Brain microvascular endothelial cell (primary cell): ENCODE results near the gene AKR1C2.
"Not testable (repeated sequence)": the region's sequence is repeated elsewhere in the genome, so short reads cannot be mapped to it uniquely, and the experiment has no call there.

Experiments
- DNase-seq: peaks from one replicate; pipeline ENCODE4 v3.0.0-alpha.2; 2020
- H3K27ac ChIP-seq: fragments of 250-450 bp; sonication (Bioruptor Pico); 2 replicates; pipeline ENCODE4 v1.5.1; 2020; ENCODE audit warnings: mild to moderate bottlenecking, moderate library complexity
- H3K27me3 ChIP-seq: fragments of 250-450 bp; sonication (Bioruptor Pico); replicated peaks from 2 replicates; pipeline ENCODE4 v1.5.1; 2020; ENCODE audit warnings: mild to moderate bottlenecking
- H3K36me3 ChIP-seq: fragments of 250-450 bp; sonication (Bioruptor Pico); replicated peaks from 2 replicates; pipeline ENCODE4 v1.5.1; 2020; ENCODE audit warnings: mild to moderate bottlenecking
- H3K4me3 ChIP-seq: 2 replicates; pipeline ENCODE4 v1.5.1; 2011; ENCODE audit warnings: low read depth, mild to moderate bottlenecking, control low read depth, low read length, moderate library complexity
- in situ Hi-C: cut with HindIII; loops from 2 replicates; pipeline ENCODE4 v1.10.0; 2017; ENCODE audit warnings: low sequenced_read_pairs, low pct_ligation_motif_present
- TF ChIP-seq, protein P1 (sequence below): IDR thresholded peaks from 2 replicates; pipeline ENCODE4 v1.5.1; 2011; ENCODE audit warnings: low read depth, mild to moderate bottlenecking, moderate library complexity, low read length, control low read depth, inconsistent platforms; ENCODE audit errors: missing control alignments

Gene AKR1C2

DNA sequence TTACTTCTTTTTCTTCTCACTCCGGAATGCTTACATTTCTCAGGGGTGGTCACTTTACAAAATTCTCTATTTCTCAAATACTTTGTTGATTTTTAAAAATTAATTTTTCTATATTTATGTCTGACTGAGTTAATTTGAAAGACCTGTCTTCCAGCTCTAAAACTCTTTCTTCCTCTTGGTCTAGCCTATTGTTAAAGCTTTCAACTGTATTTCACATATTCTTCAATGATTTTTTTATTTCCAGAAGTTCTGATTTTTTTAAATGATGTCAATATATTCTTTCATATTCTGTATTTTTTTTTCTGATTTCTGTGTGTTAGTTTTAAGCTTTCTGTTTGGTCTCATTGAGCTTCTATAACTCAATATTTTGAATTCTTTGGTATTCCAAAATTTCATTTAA is 27.3 kb upstream of the AKR1C2 start:
- no peak overlapping the region for H3K27ac ChIP-seq
- no peaks in the 10 kb centered on the region for H3K36me3 ChIP-seq
- DNase-seq: no peak
- no peak overlapping the region for H3K4me3 ChIP-seq
- H3K27me3 ChIP-seq: no peaks in the 10 kb centered on the region
- in situ Hi-C loops: no loop called here
- TF ChIP-seq, protein P1, sequence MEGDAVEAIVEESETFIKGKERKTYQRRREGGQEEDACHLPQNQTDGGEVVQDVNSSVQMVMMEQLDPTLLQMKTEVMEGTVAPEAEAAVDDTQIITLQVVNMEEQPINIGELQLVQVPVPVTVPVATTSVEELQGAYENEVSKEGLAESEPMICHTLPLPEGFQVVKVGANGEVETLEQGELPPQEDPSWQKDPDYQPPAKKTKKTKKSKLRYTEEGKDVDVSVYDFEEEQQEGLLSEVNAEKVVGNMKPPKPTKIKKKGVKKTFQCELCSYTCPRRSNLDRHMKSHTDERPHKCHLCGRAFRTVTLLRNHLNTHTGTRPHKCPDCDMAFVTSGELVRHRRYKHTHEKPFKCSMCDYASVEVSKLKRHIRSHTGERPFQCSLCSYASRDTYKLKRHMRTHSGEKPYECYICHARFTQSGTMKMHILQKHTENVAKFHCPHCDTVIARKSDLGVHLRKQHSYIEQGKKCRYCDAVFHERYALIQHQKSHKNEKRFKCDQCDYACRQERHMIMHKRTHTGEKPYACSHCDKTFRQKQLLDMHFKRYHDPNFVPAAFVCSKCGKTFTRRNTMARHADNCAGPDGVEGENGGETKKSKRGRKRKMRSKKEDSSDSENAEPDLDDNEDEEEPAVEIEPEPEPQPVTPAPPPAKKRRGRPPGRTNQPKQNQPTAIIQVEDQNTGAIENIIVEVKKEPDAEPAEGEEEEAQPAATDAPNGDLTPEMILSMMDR: no peak

DNA sequence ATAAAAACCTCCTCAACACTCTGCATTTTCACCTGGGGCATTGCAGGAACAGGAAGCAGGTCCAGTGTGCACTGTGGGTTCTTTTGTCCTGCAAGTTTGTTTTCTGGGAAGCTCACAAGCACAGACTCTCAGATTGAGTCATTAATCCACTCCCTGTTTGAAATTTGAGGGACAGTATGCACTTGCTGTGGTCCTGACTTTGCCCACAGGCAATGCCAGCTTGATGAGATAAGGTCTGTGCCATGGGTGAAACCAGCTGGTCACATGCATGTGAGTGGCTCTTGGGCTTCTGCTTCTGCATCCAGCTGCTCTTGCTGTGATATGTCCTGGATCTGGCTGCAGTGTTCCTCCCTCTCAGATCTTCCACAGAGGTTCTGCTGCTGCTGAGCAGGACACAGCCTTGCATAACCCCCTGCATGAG is 21.8 kb upstream of the AKR1C2 start:
- H3K27ac ChIP-seq, H3K27me3 ChIP-seq, in situ Hi-C loops, H3K36me3 ChIP-seq, DNase-seq, H3K4me3 ChIP-seq: not testable (repeated sequence)

DNA sequence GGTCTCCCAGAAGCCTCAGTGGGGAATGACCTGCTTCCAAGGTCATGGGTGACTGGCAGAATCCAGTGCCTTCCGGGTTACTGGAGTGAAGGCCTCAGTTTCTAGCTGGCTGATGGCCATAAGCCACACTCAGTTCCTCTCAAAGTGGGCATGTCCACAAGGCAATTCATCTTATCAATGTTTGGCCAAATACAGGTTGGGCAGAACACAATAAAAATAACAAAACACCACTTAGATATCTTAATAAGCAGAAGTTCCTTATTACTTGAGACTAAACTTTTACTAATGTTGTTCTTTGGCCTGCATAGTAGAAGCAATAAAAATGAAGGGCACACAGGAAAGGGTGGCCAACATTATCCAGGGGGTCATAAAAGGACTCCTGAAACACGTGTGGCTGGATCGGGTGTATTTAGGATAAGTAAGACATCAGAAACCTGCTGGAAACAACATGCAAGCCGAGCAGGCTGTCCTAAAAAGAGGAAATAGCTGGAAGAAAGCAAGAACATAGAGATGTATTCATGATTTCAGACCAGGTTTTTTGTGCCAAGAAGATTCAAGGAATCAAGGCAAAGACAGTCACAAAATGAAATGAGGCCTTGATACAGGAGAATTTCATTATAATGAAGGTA is 19.6 kb upstream of the AKR1C2 start:
- H3K27ac ChIP-seq: no peak overlapping the region
- no peaks in the 10 kb centered on the region for H3K36me3 ChIP-seq
- no peaks in the 10 kb centered on the region for H3K27me3 ChIP-seq
- in situ Hi-C loops: no loop called here
- DNase-seq: no peak
- H3K4me3 ChIP-seq: no peak overlapping the region
- TF ChIP-seq, protein P1: no peak

DNA sequence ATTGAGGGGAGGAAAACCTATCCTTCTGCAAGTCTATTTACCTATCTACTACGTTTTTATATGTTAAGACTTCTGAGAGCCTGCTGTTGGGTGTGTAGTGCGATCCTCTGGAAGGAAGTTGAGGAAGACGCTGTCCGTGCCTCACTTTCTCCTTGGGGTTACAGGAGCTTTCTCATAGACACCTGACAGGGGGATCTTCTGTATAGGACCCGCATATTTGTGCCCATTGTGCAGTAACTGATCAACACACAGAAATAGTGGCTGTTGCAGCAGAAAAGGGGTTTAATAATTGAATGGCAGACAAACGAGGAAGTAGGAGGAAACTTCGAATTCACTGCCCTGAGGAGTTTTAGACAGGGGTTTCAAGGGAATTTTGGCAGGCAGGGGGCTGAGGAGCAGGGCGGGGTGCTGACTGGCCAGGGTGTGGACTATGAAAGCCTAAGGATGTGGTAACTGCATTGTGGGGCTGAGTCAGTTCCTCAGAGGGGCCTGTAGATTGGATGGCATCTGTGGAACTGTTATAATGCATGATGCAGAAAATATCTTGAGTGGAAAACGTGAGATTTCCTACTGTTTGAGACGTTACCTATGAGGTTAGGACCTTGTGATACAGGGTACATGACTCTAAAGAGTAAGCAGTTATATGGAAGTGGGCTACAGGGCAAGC is 18.1 kb upstream of the AKR1C2 start:
- not testable (repeated sequence) for DNase-seq

DNA sequence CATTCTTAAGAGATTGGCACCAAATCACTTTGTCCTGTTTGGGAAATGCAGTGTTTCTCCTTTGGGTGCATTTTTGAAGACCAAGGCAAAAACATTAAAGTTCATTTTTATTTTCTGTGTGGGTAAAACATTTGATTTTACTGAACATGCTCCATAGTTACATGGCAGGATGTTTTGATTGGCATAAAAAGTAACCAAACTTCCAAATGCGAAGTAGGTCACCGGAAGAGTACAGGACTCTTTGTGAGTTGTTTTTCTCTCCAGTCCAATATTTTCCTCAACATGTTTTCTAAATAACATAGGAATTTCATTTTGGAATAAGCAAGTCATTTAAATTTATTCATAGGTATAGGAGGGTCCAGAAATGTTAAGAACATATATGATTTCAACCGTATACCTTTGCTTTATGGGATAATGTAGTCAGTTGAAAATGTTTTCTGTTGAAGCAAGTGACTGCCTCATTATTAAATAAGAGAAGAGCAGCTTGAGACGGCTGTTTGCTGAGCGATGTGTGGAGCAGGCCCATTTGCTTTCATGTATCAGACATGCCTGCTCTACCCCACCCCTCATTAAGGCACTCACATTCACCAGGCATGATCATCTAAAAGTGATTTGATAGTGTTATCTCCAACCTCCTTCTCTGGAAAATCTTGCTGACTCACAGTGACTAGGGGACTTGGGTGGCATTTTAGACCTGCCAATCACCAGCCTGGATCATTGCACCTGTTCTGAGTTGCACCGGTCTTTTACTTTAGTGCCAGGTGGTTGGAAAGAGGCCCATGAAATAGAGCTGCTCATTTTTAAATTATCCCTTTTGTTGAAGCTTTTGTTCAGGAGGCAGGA is 16.3 kb upstream of the AKR1C2 start:
- H3K27ac ChIP-seq, H3K4me3 ChIP-seq, H3K27me3 ChIP-seq, DNase-seq, in situ Hi-C loops, H3K36me3 ChIP-seq: not testable (repeated sequence)

More for the DNA sequence above, 18.1 kb upstream of the AKR1C2 start:
- H3K27ac ChIP-seq, H3K36me3 ChIP-seq, in situ Hi-C loops, H3K4me3 ChIP-seq, H3K27me3 ChIP-seq: not testable (repeated sequence)

DNA sequence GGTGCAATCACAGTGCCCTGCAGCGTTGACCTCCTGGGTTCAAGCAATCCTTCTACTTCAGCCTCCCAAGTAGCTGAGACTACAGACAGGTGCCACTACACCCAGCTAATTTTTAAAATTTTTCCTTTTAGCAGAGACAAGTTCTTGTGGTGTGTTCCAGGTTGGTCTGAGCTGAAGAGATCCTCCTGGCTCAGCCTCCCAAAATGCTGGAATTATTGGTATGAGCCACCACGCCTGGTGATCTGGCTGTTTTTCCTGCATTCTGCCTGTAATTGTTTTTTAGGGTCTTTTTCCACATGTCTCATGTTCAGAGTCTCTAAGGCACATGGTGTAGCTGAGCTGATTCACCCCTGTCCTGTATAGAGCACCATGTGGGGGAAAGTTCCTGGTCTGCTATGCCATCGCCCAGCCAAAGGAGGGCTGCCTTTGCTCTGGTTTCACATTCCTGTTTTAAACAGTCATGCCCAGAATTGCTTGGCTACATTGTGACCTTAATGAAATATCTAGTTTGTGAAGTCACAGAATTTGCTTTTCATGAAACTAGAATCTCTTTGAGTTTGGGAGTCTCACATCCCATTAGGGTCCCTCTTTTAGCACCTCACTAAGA is 15.1 kb upstream of the AKR1C2 start:
- H3K27me3 ChIP-seq, H3K36me3 ChIP-seq, in situ Hi-C loops, H3K4me3 ChIP-seq, H3K27ac ChIP-seq: not testable (repeated sequence)
- peak; percentile 64 for DNase-seq

DNA sequence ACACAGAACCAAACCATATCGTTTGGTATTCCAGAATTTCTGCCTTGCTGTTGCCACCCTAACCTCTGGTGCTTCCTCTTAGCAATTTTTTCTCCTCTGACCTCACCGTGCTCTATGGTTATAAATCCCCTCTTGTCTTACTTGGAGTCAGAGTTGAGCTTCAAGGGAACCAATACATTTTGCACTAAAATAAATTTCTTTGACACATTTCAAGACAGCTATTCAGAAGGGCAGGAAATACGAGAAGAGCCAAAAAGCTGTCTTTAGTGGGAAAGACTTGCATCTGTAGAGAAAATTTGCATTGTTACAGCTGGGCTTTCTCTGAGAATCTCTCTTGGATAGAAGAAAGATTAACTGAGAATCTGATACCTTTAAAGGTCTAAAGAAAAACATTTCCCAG is 14.5 kb upstream of the AKR1C2 start:
- no peak for DNase-seq
- TF ChIP-seq, protein P1: no peak
- no peaks in the 10 kb centered on the region for H3K27me3 ChIP-seq
- no peak overlapping the region for H3K27ac ChIP-seq
- no peaks in the 10 kb centered on the region for H3K36me3 ChIP-seq
- no peak overlapping the region for H3K4me3 ChIP-seq
- in situ Hi-C loops: no loop called here
